ENCODE results near the gene WNK2.

WNK2 gene

DNA sequence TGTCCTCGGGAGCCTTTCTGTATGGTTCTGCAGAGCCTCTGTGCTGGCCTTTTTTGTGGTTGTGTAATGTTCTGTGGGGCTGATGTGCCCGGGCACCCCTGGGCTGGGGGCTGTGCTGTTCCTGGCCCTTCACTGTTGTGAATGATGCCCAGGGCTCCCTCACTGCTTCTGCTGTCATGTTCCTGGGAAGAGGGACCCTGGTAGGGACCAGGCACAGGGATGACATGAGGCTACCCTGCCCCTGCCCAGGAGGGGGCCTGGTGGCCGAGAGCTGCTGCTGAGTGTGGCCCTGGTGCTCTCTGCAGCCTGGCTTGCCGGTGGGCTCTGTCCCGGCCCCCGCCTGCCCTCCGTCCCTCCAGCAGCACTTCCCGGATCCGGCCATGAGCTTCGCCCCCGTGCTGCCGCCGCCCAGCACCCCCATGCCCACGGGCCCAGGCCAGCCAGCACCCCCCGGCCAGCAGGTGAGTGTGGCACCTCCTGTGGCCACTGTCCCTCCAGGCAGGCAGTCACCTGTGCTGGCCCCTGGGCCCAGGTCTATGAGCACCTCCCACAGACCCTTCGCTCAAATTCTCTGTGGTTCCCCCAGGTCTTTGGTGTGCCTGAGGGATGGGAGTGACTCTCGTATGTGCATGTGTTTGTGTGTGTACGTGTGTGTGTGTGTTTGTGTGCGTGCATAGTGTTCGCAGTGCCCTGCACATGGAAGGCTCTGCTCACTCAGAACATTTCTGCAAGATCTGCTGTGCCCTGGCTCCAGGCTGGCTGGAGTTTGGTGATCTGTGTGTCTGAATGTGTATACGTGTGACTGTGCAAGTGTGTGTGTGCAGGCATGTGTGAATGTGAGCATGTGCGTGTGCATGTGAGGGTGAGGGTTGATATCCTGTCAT is 72.3 kb downstream of the WNK2 start:
- DNase-seq, result no peak

DNA sequence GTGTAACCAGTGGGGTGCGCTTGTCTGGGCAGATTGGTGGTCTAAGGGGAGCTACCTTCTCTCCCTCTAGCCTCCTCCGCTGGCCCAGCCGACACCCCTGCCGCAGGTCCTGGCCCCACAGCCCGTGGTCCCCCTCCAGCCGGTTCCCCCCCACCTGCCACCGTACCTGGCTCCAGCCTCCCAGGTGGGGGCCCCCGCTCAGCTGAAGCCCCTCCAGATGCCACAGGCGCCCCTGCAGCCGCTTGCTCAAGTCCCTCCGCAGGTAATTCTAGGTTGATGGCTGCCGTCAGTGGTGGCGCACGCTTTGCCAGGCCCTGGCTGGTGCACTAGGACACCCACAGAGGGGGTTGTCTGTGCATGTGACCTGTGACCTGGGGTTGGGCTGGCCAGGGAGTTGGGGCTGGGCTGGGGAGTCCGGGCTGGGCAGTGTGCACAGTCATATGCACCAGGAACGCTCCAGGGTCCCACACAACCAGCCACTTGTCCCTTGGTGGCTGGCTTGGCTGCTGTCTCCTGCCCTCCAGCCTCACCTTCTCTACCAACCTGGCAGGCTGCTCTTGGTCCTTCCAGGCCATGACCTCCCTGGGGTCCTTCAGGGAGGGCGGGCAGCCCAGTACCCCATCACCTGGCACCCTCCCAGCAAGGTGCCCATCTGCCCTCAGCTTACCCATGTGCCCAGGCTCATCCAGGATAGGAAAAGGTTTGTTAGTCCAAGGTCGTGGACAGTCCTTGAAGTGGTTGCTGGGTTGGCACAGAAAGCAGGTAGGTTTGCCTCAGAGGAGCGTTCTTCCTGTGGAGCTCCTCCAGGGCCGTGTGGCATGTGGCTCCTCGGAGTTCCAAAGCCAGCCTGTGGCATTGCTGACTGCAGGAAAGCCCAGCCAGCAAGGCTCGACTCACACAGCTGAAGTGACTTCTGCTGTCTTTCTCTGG is 73.2 kb downstream of the WNK2 start:
- DNase-seq, result no peak

DNA sequence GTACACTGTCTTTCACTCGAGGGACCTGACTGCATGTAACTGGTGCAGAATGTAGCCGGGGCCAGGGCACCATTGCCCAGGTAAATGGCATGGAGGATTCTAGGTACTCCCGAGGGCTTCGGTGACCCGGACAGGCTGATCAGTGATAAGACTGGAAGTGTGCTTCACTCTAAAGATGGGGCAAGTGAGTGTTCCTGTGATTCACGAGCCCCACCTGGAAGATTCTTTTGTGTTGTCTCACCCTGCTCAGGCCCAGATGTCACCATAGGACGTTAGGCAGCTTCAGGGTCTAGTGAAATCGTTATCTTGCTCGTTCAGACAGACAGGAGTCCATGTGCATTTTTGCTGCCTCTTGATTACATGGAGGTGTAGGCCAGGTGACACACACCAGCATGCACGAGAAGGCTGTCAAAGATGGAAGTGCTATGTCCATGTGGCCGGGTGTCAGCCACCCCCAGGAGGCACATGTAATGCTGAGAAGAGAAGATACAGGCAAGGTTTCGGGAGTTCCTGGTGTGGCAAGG is 73.9 kb downstream of the WNK2 start:
- no peak for DNase-seq

DNA sequence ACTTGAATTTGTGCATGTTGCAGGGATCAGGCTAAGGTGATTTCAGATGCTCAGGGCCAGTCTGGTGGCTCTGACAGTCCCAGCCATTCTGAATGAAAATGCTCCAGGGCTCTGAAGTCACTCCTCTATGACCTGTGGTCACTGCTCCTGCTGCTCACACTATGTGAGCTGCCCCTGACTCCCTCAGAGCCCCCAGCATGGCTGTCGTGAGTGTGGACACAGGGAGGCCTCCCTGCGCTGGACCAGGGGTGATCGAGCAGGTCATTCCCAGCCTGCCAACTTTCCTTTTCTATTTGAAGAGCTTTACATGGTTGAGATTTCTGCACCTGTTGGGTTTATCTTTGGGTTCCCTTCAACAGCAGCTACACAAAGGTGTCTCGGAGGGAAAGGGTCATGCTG is 74.5 kb downstream of the WNK2 start:
- DNase-seq, result no peak

DNA sequence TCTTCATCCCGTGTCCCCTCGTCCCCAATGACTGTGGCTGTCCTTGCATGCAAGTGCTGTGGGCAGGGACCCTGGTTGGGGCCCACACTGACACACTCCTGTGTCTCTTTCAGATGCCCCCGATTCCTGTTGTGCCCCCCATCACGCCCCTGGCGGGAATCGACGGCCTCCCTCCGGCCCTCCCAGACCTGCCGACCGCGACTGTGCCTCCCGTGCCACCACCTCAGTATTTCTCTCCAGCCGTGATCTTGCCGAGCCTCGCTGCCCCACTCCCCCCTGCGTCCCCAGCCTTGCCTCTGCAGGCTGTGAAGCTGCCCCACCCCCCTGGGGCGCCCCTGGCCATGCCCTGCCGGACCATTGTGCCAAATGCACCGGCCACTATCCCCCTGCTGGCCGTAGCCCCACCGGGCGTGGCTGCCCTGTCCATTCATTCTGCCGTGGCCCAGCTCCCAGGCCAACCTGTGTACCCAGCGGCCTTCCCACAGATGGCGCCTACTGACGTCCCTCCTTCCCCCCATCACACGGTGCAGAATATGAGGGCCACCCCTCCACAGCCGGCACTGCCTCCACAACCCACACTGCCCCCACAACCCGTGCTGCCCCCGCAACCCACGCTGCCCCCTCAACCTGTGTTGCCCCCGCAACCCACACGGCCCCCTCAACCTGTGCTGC is 75.0 kb downstream of the WNK2 start:
- DNase-seq, result no peak

DNA sequence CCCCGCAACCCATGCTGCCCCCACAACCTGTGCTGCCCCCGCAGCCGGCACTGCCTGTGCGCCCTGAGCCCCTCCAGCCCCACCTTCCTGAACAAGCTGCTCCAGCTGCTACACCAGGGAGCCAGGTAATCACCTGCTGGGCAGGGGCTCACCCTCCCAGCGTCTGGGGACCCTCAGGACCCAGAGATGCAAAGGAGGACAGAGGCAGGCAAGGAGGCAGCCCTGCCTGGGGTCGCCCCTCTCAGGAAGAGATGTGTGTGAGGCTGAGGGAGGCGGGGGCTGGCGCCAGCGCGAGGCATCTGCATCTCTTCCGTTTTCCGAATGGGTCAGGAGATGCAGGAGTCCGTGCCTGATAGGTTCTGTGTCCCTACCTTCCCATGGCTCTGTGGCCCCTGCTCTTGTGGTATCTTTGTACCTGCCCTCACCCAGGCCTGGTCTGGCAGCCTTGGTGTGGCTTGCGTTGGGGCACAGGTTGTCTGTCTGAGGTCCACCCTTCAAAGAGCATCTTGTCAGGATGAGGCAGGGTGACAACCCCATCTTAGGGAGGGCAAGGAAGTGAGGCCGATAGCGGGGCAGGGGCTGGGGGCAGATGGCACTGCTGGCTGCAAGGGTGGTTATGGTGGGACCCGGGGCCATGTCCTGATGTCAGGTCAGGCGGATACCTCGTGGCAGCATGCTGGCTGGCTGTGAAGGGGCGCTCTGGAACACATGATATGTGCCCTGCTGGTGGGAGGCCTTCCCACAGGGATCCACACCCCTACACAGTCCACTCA is 75.7 kb downstream of the WNK2 start:
- DNase-seq, result no peak

DNA sequence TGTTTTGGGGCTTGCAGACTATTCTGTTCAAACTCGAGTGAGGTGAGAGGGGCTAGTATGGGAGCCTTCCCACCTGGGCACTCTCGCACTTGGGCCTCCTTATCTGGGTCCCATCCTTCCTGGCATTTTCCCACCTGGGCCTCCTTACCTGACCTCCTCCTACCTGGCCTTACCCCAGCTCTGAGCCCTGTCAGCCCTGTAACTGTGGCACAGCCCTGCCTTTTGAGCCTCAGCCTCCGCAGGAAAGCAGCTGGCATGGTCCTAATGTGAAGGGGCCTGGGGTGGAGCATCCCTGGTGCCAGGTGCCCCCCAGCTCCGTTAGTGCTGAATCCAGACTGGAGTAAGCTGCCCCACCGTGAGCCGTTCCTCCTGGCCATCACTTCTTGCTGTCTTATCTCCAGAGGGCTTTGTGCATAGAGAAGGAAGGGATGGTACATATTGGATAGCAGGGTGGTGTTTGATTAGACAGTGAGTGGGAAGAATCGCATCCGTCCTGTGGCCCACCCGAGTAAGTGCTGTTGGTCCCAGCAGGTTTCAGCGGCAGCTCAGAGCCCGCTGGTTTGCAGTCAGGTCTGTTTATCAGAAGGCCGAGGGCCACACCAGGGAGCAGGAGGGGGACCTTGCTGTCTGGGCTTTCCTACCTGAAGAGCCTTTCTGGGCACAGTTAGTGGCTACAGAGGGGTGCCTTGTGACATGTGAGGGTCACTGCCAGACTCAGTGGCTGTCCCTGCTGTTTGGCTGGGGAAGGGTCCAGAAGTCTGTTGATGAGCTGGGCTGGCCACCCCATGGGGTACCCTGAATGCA is 76.5 kb downstream of the WNK2 start:
- DNase-seq, result no peak

DNA sequence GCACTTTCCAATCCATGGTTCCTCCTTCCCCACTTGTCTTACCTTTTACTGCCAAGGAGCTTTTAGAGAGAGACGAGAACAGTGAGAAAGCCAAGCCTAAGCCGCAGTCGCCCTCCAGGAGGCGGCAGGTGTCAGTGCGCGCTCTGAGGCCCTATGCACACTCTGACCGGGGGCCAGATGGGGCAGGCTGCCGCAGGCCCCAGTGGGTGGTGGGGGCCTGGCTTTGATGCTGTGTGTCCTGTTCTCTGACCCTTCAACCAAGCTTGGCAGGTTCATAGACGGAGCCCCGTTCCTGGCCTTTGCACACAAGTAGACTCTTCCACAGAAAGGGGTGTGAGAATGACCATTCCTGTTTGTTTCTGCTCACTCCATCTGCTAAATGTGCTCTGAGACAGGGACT is 77.3 kb downstream of the WNK2 start:
- DNase-seq, result no peak

DNA sequence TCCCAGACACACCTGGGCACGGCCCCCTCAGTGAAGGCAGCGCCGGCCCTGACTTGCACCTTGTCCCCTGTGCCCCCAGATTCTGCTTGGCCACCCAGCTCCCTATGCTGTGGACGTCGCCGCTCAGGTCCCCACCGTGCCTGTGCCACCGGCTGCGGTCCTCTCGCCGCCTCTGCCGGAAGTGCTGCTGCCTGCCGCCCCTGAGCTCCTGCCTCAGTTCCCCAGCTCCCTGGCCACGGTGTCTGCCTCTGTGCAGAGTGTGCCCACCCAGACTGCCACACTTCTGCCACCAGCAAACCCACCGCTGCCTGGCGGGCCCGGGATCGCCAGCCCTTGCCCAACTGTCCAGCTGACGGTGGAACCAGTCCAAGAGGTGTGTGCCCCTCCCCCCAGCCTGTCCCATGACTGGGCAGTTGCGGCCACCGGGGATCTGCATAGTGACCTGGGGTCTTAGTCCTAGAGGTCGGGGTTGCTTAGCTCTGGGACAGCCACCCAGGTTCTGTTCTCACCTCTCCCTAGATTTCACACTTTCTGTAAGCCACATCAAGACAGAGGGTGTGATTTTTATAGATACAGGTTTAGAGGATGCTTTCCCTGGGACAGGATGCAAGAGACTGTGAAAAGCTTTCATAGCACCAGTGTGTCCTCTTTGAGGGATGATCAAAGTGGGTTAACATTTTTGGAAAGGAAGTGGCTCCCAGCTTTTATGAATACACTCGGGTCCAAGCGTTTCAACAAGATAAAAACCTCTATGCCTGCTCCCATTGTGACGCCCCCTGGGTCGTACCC is 78.0 kb downstream of the WNK2 start:
- DNase-seq, result no peak

DNA sequence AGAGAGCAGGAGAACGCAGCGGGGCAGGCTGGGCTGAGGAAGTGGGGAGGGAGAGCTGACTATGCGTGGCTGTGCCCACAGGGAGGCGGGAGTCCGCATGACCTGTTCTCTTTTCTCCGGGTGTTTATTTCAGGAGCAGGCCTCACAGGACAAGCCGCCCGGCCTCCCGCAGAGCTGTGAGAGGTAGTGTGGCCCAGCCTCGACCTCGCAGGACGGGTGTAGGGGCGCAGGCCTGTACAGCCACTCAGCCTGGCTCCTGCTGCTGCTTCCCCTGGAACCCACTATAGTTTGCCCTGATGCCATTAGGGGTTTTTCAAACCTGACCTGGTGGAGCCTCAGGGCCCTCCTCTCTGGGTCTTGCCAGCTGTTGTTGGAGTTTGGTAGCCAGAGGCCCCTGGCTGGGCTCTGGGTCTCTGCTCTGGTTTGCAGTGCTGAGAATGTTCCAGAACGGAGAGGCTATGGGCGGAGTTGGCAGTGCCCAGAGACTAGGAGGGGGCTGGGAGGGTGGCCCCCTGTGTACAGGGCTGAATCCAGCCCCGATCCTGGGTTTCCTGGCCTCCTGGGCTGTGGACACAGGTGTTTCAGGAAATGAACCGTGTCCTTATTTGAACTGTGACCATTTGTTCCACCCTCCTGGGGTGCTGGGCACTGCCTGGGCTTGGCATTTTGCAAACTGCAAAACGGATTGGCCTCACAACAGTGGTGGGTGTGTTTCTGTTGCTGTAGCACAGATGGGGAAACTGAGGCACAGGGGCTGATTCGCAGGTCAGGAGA is 78.8 kb downstream of the WNK2 start:
- DNase-seq, result no peak

DNA sequence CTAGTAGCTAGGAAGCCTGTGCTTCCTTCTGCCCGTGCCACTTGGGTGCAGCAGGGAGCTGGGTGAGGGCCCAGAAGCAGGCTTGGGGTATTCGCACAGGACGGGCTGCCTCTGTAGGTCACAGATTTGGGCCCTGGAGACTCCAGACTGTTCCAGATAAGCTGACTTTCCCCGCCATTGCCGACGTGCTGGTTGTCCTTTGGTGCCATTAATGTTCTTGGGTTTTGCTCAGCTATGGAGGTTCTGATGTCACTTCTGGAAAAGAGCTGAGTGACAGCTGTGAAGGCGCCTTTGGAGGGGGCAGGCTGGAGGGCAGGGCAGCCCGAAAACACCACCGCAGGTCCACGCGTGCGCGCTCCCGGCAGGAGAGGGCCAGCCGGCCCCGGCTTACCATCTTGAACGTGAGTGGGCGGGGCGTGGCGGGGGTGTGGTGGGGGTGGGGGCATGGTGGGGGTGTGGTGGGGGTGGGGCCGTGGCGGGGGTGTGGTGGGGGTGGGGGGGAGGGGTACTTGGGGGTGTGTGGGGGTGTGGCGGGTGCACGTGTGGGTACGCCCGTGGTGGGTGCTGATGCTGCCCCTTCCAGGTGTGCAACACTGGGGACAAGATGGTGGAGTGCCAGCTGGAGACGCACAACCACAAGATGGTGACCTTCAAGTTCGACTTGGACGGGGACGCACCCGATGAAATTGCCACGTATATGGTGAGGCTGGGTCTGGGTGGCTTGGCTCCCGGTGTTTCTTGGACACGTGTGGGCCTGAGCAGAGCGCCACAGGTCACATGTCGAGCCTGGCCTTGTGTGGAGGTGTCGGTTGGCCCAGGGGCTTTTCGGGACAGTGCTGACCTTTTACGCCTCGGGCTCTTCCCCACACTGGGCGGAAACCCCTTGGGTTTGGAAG is 79.6 kb downstream of the WNK2 start:
- DNase-seq, result no peak

DNA sequence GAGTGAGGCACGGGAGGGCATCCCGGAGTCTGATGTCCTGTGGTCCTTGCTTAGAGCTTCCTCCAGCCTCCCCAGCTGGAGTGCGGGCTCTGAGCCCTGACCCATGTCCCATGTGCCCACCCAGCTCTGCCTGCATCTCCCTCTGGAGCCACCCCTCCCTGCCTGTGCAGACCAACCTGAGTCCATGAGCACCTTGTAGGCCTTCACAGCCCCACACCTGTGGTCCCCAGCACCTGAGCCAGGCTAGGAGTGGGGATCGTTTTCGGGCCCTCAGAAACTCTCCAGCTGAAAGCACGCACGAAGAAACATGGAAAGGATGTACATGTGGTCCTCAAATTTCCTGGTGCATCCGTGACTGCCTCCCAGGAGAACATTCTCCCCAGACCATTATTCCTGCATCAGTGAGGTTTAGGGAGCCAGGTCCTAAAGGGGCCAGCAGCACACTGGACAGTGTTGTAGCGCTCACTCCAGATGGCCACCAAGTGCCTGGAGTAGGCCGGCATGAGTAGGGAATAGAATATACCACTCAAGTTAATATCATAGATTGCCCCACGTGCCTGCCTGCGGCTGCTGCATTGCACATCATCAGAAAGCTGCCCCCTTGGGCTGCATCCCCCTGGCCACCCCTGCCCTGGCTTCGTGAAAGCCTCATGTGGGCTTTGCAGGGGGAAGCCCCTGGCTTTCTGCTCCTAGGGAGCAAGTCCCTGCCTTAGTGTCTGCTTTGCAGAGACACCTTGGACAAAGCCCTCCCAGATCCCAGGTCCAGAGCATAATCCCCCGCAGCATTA is 80.6 kb downstream of the WNK2 start:
- no peak for DNase-seq

DNA sequence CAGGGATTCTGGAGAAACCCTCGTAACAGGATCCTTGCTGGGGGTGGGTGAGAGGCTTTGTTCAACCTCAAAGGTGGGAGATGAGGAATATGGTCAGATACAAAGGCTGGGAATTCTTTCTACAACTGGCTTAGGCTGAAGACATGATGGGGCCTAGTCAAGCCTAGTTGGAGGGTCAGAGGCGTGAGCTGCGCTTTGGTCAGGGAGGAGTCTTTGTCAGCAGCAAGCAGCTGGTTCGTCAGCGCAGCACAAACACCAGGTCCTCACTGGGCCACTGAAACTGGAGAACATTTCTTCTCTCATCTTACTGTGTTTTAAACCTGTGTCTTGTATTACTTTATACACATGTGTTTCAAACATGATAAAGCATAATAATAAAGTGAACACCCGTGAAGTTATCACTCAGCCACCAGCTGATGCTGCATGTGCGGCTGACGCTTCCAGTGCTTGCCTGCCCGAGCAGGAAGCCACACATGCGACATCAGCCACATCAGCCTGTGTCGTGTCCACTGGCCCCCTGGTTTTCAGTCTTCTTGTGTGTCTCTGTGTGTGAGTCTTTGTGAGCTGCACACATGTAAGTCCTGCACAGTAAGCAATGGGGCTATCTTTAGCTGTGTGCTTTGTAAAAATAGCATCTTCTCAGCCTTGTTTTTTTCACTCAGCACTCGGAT is 81.5 kb downstream of the WNK2 start:
- DNase-seq, result no peak

DNA sequence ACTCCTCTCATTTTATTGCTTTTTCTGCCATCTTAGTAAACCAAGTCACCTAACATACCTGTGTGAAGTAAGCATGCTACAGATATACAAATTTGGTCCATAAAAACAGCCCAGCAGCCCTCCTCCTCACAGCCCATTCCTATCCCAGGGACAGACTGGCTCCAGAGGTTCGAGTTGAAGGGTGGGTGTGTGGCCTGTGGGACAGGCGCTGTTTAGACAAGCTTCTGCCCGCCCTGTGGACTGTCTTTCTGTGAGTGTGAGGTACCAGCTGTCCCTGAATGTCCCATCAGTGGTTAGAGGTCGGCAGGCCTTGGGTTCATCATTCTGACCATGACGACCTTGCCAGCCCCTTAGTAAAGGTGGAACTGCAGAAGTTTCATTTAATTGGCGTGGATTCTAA is 82.0 kb downstream of the WNK2 start:
- no peak for DNase-seq

DNA sequence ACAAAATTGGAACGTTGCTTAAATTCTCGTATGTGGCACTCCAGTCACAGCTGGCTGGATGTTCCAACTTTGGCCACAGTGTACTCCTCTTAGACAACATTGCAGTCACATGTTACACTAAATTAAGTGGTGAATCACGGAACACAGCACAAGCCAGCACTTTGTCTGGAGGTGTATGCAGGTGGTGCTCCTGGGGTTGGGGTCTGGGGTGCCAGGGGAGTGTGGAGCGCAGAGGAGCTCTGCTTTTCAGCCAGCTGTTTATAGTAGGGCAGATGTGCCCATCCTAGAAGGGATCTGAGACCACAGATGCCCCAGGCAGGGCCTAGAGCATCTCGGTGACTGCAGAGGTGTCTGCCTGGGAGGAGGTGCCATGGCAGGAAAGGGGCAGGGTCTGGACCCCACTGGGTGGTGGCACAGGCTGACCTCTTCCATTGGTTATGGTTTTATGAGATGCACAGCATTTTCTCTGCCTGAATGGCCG is 82.6 kb downstream of the WNK2 start:
- DNase-seq, result no peak

DNA sequence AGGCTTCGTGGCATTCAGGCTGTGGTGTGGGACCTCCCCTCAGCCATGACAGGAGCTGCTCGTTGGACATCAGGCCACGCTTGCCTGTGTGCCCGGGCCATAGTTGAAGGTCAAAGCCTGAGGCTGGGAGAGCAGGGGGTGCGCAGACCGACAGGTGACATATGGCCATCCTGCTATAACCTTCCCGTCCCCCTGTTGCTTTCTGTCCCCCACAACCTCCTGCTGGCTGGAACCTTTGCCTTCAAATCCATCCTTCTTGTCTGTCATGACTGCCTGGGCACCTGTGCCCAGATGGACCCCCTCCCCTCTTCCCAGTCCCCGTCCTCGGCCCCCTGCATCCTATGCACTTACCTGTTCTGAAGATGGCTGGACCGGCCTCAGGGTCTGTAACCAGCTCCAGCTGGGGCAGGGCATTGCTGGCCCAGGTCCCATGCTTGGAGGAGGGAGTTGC is 83.2 kb downstream of the WNK2 start:
- DNase-seq, result no peak

All from T-helper 1 cell (primary cell).